Mucosa of descending colon (tissue), 3 donors: ENCODE results near the gene FAM193A. TPM values are rescaled to one million over a fixed set of nuclear protein-coding genes. Genes with fewer than 3 reads are reported as not detected.

Experiments used
- ATAC-seq: fragments of 200-7000 bp; cut with Tn5 transposase; one replicate; pipeline ENCODE4 v1.9.1; 2020; ENCODE audit warnings: mild to moderate bottlenecking, moderate library complexity
- DNase-seq, 3 donors: peaks; one replicate each; pipeline ENCODE4 v3.0.0-alpha.2; 2020
- H3K36me3 ChIP-seq: fragments of 200-600 bp; one replicate; pipeline ENCODE4 v1.8.0; 2021; ENCODE audit warnings: low read depth, mild to moderate bottlenecking
- H3K4me1 ChIP-seq: fragments of 200-600 bp; one replicate; pipeline ENCODE4 v1.8.0; 2021; ENCODE audit warnings: low read depth, mild to moderate bottlenecking
- H3K4me3 ChIP-seq: fragments of 200-600 bp; one replicate; pipeline ENCODE4 v1.8.0; 2021; ENCODE audit warnings: mild to moderate bottlenecking
- H3K9me3 ChIP-seq: fragments of 200-600 bp; one replicate; pipeline ENCODE4 v1.8.0; 2021; ENCODE audit warnings: mild to moderate bottlenecking
- CTCF ChIP-seq: fragments of 200-600 bp; IDR thresholded peaks from one replicate; pipeline ENCODE4 v1.8.0; 2022; ENCODE audit warnings: antibody characterized with exemption, mild to moderate bottlenecking
- intact Hi-C, 2 donors: fragments of 100-400 bp; cut with DNase I in 1 of 2; cut with micrococcal nuclease in 1 of 2; formaldehyde crosslinking; loops; one replicate each; pipeline versions ENCODE4 v1.11.0 to v1.11.1; 2022; cut with DNase I, micrococcal nuclease
- total RNA-seq, 3 donors: library from RNA; stranded (reverse); fragmentation: NEBNext Ultra II Directional in 2 of 3; extraction: Animal tissue kit (Norgen Biotek cat#: 25700) in 2 of 3; gene quantifications; one replicate each; pipeline versions ENCODE4 v1.2.1 to v1.2.4, GENCODE V29; 2021 to 2023
- donor health status: DM: no; HTN: no; CAD: no; lungs with moderate emphysema.
- donor health status: DM: no; HTN: no; CAD: no.
- donor health status: DM: no; HTN: yes; CAD: no.

FAM193A gene
- total RNA-seq, 3 donors from 2014 or later, result 26.7 to 35.2 (median 28.6) TPM

GRCh38 chr4:2643555-2643954, 107.1 kb downstream of the FAM193A start:
- H3K9me3 ChIP-seq, result no peaks in the 10 kb centered on the region
- no peak overlapping the region for H3K4me3 ChIP-seq
- intact Hi-C loops, result no loop called here
- TF ChIP-seq CTCF, result no peak
- H3K4me1 ChIP-seq, result no peaks in the 10 kb centered on the region
- no peak for ATAC-seq
- no peak for DNase-seq
- H3K36me3 ChIP-seq, result no peaks in the 10 kb centered on the region

GRCh38 chr4:2646396-2647149, 110.1 kb downstream of the FAM193A start:
- no peak for TF ChIP-seq CTCF
- H3K36me3 ChIP-seq, result no peaks in the 10 kb centered on the region
- no peak overlapping the region for H3K4me3 ChIP-seq
- intact Hi-C loops, result no loop called here
- DNase-seq, result no peak
- ATAC-seq, result no peak
- H3K4me1 ChIP-seq, result no peaks in the 10 kb centered on the region
- H3K9me3 ChIP-seq, result no peaks in the 10 kb centered on the region

GRCh38 chr4:2647403-2648158, 111.1 kb downstream of the FAM193A start:
- peak in 2 of 3 donors; percentile 37 to 38 for DNase-seq
- Histone ChIP-seq H3K36me3 (no peaks in the 10 kb centered on the region), H3K4me3 (no peak overlapping the region), H3K4me1 (no peaks in the 10 kb centered on the region), H3K9me3 (no peaks in the 10 kb centered on the region)
- intact Hi-C loops, result no loop called here
- peak; percentile 67 for ATAC-seq
- TF ChIP-seq CTCF, result no peak

- no peak for DNase-seq
- no peak for TF ChIP-seq CTCF
- no peaks in the 10 kb centered on the region for H3K36me3 ChIP-seq
These were observed 111.8 kb downstream of the FAM193A start for GRCh38 chr4:2648159-2648814.

GRCh38 chr4:2649604-2650114, 113.2 kb downstream of the FAM193A start:
- intact Hi-C loops, result no loop called here
- H3K36me3 ChIP-seq, result no peaks in the 10 kb centered on the region
- H3K4me3 ChIP-seq, result no peak overlapping the region
- ATAC-seq (no peak), DNase-seq (no peak)
- TF ChIP-seq CTCF, result no peak
- no peaks in the 10 kb centered on the region for H3K9me3 ChIP-seq
- no peaks in the 10 kb centered on the region for H3K4me1 ChIP-seq

More at GRCh38 chr4:2648159-2648814, 111.8 kb downstream of the FAM193A start:
- Histone ChIP-seq H3K4me3 (no peak overlapping the region), H3K9me3 (no peaks in the 10 kb centered on the region), H3K4me1 (no peaks in the 10 kb centered on the region)
- intact Hi-C loops, result no loop called here
- no peak for ATAC-seq
